Activated T-helper 1 cell treated with anti-CD3 and anti-CD28 coated beads, Interleukin-12 subunit alpha, Interleukin-12 subunit beta, Interleukin-2, Interleukin-4 antibody, amounts not matched to agents 30 ng/mL and 10 ng/mL and 1 ng/mL, durations not matched to agents 14 hours and 24 hours and 36 hours (primary cell): ENCODE results near the gene NPHP3. TPM values are rescaled to one million over a fixed set of nuclear protein-coding genes. Genes with fewer than 3 reads are reported as not detected.

Experiments
- total RNA-seq: library from RNA; stranded (reverse); gene quantifications from 2 replicates; pipeline ENCODE4 v1.2.3, GENCODE V29; 2022

NPHP3 gene
- total RNA-seq, 1 donor from 2014 or later: 17.0 TPM

Other genes starting within 250 kb of the NPHP3 start
- 0.15 and 0.16 TPM in 2 replicates for gene ACKR4, start 125.1 kb downstream of the NPHP3 start, total RNA-seq
- gene ACAD11, start 62.6 kb downstream of the NPHP3 start, total RNA-seq: 14.1 and 14.3 TPM in 2 replicates
- gene UBA5, start 62.1 kb downstream of the NPHP3 start, total RNA-seq: 74.3 and 81.1 TPM in 2 replicates